Measurements from ENCODE around the gene FBXL3.
A peak's percentile ranks its signal among the peaks of the same experiment; 100 is the strongest.

The FBXL3 gene

DNA sequence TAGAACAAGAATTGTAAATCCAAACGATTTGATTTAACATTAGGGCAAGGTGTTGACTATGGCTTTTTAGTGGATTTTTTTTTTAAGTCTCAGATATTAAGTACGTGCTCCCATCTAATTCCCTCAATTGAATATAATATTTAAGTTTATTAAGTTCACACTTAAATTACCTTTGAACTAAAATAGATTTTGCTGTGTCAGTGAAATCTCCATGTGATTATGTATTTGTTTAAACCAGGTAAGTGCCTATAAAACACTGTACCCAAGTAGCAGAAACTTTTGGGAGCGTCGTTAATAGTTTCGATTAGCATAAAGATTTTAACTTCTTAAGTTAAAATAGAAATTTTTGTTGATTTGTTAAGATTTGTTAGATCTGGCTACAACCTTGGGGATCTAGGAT, 33.5 kb downstream of the FBXL3 start (continued):
- TF ChIP-seq, protein P1, sequence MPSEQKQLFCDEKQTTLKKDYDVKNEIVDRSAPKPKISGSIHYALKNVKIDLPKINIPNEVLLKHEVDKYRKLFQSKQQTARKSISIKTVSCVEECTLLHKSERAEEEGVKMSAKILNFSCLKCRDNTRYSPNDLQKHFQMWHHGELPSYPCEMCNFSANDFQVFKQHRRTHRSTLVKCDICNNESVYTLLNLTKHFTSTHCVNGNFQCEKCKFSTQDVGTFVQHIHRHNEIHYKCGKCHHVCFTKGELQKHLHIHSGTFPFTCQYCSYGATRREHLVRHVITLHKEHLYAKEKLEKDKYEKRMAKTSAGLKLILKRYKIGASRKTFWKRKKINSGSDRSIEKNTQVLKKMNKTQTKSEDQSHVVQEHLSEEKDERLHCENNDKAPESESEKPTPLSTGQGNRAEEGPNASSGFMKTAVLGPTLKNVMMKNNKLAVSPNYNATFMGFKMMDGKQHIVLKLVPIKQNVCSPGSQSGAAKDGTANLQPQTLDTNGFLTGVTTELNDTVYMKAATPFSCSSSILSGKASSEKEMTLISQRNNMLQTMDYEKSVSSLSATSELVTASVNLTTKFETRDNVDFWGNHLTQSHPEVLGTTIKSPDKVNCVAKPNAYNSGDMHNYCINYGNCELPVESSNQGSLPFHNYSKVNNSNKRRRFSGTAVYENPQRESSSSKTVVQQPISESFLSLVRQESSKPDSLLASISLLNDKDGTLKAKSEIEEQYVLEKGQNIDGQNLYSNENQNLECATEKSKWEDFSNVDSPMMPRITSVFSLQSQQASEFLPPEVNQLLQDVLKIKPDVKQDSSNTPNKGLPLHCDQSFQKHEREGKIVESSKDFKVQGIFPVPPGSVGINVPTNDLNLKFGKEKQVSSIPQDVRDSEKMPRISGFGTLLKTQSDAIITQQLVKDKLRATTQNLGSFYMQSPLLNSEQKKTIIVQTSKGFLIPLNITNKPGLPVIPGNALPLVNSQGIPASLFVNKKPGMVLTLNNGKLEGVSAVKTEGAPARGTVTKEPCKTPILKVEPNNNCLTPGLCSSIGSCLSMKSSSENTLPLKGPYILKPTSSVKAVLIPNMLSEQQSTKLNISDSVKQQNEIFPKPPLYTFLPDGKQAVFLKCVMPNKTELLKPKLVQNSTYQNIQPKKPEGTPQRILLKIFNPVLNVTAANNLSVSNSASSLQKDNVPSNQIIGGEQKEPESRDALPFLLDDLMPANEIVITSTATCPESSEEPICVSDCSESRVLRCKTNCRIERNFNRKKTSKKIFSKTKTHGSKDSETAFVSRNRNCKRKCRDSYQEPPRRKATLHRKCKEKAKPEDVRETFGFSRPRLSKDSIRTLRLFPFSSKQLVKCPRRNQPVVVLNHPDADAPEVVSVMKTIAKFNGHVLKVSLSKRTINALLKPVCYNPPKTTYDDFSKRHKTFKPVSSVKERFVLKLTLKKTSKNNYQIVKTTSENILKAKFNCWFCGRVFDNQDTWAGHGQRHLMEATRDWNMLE (tag by site-specific recombination; conservative IDR thresholded peaks at IDR 0.05; ENCODE audit: low read depth), result no peak
- TF ChIP-seq ZNF707 (tag by site-specific recombination; IDR thresholded peaks at IDR 0.05) (no peak), ZBTB48 (tag by site-specific recombination; IDR thresholded peaks at IDR 0.05) (no peak), ZNF558 (tag by site-specific recombination; IDR thresholded peaks at IDR 0.05) (no peak), ZNF426 (tag by site-specific recombination; IDR thresholded peaks at IDR 0.05) (no peak), ZNF596 (tag by site-specific recombination; IDR thresholded peaks at IDR 0.05) (no peak), ZNF768 (tag by site-specific recombination; IDR thresholded peaks at IDR 0.05) (no peak)

DNA sequence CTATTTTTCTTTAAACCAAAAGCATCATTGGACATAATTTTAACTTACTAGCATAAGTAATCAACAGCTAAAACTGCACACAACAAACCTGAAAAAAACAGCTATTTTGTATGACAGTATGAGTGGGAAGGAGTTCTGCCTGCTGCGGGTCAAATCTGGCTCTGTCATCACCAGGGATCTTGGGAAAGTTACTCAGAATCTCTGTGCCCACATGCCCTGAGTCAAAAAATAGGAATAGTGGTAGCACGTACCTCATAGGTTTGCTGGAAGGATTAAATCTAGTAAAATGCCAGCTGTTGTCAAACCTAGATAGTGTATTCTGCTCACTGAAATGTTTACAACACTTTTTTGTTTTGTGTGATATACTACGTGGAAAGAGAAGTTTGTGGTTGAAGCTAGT, 33.9 kb downstream of the FBXL3 start:
- CTCF ChIA-PET, result interaction anchor here (0.7 to 1.6 kb wide), 3 partner anchors 9 to 49 kb away, joined by 3 to 9 read pairs (median 6); no protein-coding TSS in a partner anchor
- H3K36me3 ChIP-seq (ENCODE audit: control insufficient read depth in 2 of 2, insufficient read depth in 1 of 2, low read length in 2 of 2), result peaks cover 0 to 24% of the 10 kb centered on the region in 2 experiments; a peak in 1 of 3 replicates
- POLR2A ChIA-PET, result interaction anchor here (1.6 to 1.9 kb wide), 2 partner anchors 9 to 13 kb away, joined by 3 to 5 read pairs; no protein-coding TSS in a partner anchor
- no peaks in the 10 kb centered on the region for H3K4me1 ChIP-seq (ENCODE audit: control insufficient read depth, insufficient read depth, low read length)
- no peak overlapping the region for H3K27ac ChIP-seq (ENCODE audit: extremely low read depth, low read depth, low read length)
- peak overlapping the region; percentile 85 for H3K4me3 ChIP-seq (ENCODE audit: low read depth, low read length)
- H3K9me3 ChIP-seq (ENCODE audit: control insufficient read depth, insufficient read depth, low read depth, low read length), result no peaks in the 10 kb centered on the region
- TF ChIP-seq ZBTB17 (tag by site-specific recombination; IDR thresholded peaks at IDR 0.05) (peak; percentile 39; the same call in 1 of the 2 replicates), ZFP37 (tag by site-specific recombination; IDR thresholded peaks at IDR 0.05) (no peak)

DNA sequence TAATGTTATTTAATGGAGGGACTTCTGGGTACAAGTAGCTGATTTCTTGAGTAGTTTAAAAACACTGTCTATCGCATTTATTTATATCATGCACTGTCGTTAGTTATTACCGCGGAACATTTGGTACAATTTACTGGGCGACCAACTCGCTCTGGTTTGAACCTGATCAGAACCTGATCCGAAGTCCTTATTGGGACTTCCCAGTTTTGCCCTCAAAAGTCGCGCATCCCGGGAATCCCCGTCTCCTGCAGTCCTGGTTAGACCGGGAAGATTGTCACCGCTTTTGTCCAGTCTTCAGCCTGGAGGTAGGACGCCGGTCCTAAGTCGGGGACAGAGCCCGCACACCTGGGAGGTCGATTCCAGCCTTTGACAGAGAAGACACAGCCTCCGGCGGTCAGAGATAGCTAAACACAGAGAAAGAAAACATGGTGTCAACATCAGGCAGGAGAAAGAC, 34.4 kb downstream of the FBXL3 start:
- Histone ChIP-seq H3K4me1 (ENCODE audit: control insufficient read depth, insufficient read depth, low read length) (no peaks in the 10 kb centered on the region), H3K27ac (ENCODE audit: extremely low read depth, low read depth, low read length) (peak overlapping the region; percentile 25; the same call in 1 of the 2 replicates), H3K9me3 (ENCODE audit: control insufficient read depth, insufficient read depth, low read depth, low read length) (no peaks in the 10 kb centered on the region), H3K4me3 (ENCODE audit: low read depth, low read length) (peak overlapping the region; percentile 85), H3K36me3 (ENCODE audit: control insufficient read depth in 2 of 2, insufficient read depth in 1 of 2, low read length in 2 of 2) (peaks cover 0 to 22% of the 10 kb centered on the region in 2 experiments; a peak in 1 of 3 replicates)
- CTCF ChIA-PET, result interaction anchor here (0.7 to 1.6 kb wide), 3 partner anchors 9 to 49 kb away, joined by 3 to 9 read pairs (median 6); no protein-coding TSS in a partner anchor
- POLR2A ChIA-PET, result interaction anchor here (1.6 to 1.9 kb wide), 2 partner anchors 9 to 12 kb away, joined by 3 to 5 read pairs; no protein-coding TSS in a partner anchor
- TF ChIP-seq, protein P2, sequence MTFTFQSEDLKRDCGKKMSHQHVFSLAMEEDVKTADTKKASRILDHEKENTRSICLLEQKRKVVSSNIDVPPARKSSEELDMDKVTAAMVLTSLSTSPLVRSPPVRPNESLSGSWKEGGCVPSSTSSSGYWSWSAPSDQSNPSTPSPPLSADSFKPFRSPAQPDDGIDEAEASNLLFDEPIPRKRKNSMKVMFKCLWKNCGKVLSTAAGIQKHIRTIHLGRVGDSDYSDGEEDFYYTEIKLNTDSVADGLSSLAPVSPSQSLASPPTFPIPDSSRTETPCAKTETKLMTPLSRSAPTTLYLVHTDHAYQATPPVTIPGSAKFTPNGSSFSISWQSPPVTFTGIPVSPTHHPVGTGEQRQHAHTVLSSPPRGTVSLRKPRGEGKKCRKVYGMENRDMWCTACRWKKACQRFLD (tag by site-specific recombination; IDR thresholded peaks at IDR 0.05), result no peak
- peak; percentile 98 for TF ChIP-seq ZNF335 (tag by site-specific recombination; conservative IDR thresholded peaks at IDR 0.05)
- no peak for TF ChIP-seq ZNF548 (tag by site-specific recombination; IDR thresholded peaks at IDR 0.05)
- no peak for TF ChIP-seq ZBTB17 (tag by site-specific recombination; IDR thresholded peaks at IDR 0.05)
- TF ChIP-seq ZNF561 (tag by site-specific recombination; IDR thresholded peaks at IDR 0.05; ENCODE audit: borderline replicate concordance), result no peak
- TF ChIP-seq ZNF133 (tag by site-specific recombination; IDR thresholded peaks at IDR 0.05), result no peak

Data from HEK293 (cell line).